GM19240 (cell line): Measurements from ENCODE around the gene DUOX2.
"Not testable (repeated sequence)": the region's sequence is repeated elsewhere in the genome, so short reads cannot be mapped to it uniquely, and the experiment has no call there.

Experiments
- DNase-seq: peaks from one replicate; pipeline ENCODE4 v3.0.0; 2011; ENCODE audit warnings: low spot score; ENCODE audit not compliant: insufficient read length

Gene DUOX2

DNA sequence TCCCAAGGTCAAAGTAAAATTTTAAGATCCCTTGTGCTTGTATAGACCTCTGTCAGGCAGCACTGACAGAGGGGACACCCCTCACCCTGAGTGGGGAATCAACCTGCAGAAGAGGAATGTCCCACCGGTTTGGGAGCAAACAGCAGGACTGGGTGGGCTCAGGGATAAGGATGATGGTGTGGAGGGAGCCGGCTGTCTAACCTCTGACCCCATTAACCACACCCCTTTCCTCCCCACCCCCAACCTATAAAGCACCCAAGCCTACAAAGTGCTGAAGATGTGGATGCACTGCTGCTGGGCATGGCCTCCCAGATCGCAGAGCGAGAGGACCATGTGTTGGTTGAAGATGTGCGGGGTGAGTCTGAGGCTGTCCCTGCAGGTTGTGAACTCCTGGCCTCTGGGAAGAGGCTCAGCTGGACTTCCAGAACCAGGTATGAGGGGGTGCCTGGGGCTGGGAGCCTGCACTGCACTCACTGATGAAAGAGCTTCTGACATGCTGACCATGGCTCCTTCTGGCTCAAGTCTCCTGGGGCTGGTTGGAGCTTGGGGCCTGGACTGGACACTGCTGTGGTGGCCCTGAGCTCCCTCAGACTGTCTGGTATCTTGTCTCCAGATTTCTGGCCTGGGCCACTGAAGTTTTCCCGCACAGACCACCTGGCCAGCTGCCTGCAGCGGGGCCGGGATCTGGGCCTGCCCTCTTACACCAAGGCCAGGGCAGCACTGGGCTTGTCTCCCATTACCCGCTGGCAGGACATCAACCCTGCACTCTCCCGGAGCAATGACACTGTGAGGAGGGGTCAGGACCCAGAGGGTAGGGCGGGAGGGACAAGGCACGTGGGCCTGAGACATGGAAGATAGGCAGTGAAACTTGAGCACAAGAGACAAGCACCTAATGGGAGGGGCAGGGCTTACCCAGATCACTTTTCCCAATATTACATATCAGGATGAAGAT lies 25.1 kb upstream of the DUOX2 start:
- no peak for DNase-seq

- DNase-seq = no peak
Measured at GRCh38 chr15:45137703-45138102, 23.7 kb upstream of the DUOX2 start.

DNA sequence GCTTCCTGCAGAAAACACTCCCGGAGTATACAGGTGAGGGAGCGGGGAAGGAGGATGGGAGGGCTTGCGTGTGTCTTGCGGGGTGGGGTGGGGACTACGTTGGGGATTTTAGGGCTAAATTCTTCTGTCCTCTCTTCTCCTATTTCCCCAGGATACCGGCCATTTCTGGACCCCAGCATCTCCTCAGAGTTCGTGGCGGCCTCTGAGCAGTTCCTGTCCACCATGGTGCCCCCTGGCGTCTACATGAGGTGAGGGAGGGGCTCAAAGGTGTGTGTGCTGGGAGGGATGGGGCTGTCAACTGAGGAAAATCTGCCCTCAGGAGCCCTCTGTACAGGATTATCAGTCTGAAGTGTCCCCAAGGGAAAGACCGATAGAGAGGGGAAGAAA lies 22.4 kb upstream of the DUOX2 start:
- DNase-seq = no peak

GRCh38 chr15:45135705-45136377 lies 21.9 kb upstream of the DUOX2 start:
- DNase-seq = not testable (repeated sequence)

GRCh38 chr15:45134682-45135604 lies 21.0 kb upstream of the DUOX2 start:
- DNase-seq = no peak

GRCh38 chr15:45134046-45134445 lies 20.1 kb upstream of the DUOX2 start:
- DNase-seq = no peak

DNA sequence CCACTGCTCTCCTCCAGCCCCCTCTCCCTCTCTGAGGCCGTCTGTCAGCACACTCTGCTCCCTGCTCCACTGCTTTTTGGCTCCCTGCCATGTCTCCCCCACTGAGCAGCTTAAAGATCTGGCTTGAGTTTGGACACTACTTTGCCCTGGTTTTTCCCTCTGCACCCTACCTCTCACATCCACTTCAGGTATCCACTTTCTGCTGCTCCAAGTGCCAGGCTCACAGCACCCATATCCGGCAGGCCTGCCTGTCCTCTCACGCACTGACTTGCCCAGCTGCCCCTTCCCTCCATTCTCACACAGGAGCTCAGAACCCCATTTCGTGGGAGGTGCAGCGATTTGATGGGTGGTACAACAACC lies 19.6 kb upstream of the DUOX2 start:
- DNase-seq = no peak

GRCh38 chr15:45132844-45133560 lies 19.0 kb upstream of the DUOX2 start:
- DNase-seq = no peak

DNA sequence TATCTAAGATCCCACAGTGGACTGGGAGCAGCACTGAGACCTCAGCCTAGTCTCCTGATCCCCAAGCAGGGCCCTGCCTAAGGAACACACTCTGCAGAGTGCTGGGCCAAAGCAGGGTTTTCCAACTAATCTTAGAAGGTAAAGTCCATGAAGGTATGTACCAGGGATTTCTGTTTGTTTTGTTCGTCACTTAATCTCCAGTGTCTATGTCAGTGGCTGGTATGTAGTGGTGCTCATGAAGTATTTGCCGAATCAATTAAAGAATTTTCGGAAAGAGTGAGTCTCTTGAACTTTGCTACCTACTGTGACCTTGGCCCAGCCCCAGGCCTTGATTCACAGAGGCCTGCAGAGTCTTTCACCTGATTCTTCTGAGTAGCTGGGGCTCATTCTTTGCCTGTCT lies 17.5 kb upstream of the DUOX2 start:
- no peak for DNase-seq

- DNase-seq = no peak
Measured at GRCh38 chr15:45130291-45131000, 16.5 kb upstream of the DUOX2 start.

- DNase-seq = no peak
Measured at GRCh38 chr15:45129651-45130129, 15.7 kb upstream of the DUOX2 start, which contains the start of the genes DUOX1 and DUOXA1. DUOX1 (plus strand) TSS chr15:45129994; CDS start chr15:45131967, 1,973 bp downstream. DUOXA1 (minus strand) TSS chr15:45129879; CDS start chr15:45123014, 6,865 bp downstream.

- DNase-seq = no peak
Measured at GRCh38 chr15:45128971-45129639, 15.1 kb upstream of the DUOX2 start.

GRCh38 chr15:45126535-45127158 lies 12.7 kb upstream of the DUOX2 start:
- DNase-seq = no peak

GRCh38 chr15:45123397-45123796 lies 9.4 kb upstream of the DUOX2 start:
- DNase-seq = no peak

DNA sequence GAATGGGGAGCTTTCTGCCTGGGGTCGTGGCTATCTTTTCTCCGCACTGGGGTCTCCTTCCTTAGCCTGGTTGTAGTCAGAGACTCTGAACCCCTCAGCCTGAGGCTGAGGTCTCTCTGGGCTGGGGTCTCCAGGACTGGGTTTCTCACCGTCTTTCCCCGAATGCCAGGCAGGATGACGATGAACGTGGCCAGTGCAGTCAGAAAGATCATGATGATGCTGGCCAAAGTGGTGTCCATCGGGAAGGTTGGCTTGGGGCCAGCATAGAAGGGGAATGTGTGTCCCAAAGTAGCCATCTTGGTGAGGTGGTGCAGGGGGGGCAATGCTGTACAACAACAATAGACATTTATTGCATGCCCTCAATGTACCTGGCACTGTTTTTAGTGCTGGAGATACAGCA lies 8.7 kb upstream of the DUOX2 start:
- no peak for DNase-seq

DNA sequence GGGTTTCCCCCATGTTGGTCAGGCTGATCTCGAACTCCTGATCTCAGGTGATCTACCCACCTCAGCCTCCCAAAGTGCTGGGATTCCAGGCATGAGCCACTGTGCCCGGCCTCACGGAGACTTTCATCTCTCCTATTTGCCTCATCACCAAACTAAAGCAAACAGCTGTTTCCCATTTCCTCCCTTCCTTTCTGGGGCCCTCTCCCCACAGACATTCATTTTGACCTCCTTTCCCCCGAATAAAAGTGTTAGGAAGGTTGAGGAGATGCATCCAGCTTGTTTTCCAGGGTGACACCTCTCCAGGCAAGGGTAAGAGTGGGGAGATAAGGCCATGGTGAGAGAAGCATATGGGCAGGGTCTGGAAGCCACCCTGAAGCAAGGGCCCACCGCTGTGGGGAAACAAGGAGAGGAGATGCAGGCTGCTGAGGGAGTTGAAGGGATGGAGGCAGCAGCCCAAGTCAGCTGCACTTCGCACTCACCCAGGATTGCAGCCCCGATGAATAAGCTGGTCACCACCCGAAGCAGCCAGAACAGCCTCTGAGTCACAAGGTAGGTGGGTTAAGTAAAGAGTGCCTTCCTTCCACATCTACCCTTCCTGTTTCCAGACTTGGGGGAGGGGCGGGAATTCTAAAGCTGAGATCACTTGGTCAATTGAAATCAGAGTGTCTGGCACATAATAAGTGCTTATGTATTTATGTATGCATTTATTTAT lies 7.9 kb upstream of the DUOX2 start:
- no peak for DNase-seq

GRCh38 chr15:45121020-45121419 lies 7.0 kb upstream of the DUOX2 start:
- DNase-seq = no peak
